Cardiac muscle cell (in vitro differentiated cells and primary cell): ENCODE data around the gene DAZAP1. TPM values are rescaled to one million over a fixed set of nuclear protein-coding genes. Genes with fewer than 3 reads are reported as not detected.

ENCODE experiments used
- DNase-seq, 2 donors: peaks; one replicate each; pipeline versions ENCODE4 v3.0.0 to v3.0.0-alpha.2; 2010 to 2017; ENCODE audit warnings: low read depth in 1 of 2, low spot score in 1 of 2
- H3K27ac ChIP-seq: fragments of 200-600 bp; sonication (generic); 2 replicates; pipeline ENCODE4 v1.5.1; 2016
- H3K27me3 ChIP-seq: fragments of 200-600 bp; sonication (generic); 2 replicates; pipeline ENCODE4 v1.6.0; 2016; ENCODE audit warnings: control low read depth
- H3K36me3 ChIP-seq: fragments of 200-600 bp; sonication (generic); 2 replicates; pipeline ENCODE4 v1.5.1; 2016; ENCODE audit warnings: control low read depth
- H3K4me1 ChIP-seq: fragments of 200-600 bp; sonication (generic); 2 replicates; pipeline ENCODE4 v1.8.1; 2017; ENCODE audit warnings: low read depth, mild to moderate bottlenecking, mixed run types
- H3K4me3 ChIP-seq: fragments of 200-600 bp; sonication (generic); 2 replicates; pipeline ENCODE4 v1.5.1; 2016; ENCODE audit warnings: mild to moderate bottlenecking
- H3K9me3 ChIP-seq: fragments of 200-600 bp; sonication (generic); 2 replicates; pipeline ENCODE4 v1.5.1; 2017; ENCODE audit warnings: low read depth, mild to moderate bottlenecking, control low read depth
- CTCF ChIP-seq: IDR thresholded peaks from 2 replicates; pipeline ENCODE4 v1.5.1; 2012; ENCODE audit warnings: low read depth, mild to moderate bottlenecking, low read length
- polyA plus RNA-seq: library from polyadenylated mRNA; unstranded; fragments of >200 nt; fragmentation: Nextera tagmentation; extraction: Ambion mirVana; gene quantifications from 2 replicates; pipeline ENCODE4 v1.2.1, GENCODE V29; 2016
- total RNA-seq: library from RNA; depleted of rRNA; stranded (reverse); fragments of >200 nt; gene quantifications from 2 replicates; pipeline ENCODE4 v1.2.3, GENCODE V29; 2016

DAZAP1 gene
- total and polyA plus RNA-seq, 2 experiments from 2014 or later: 43.0 to 112 TPM

GRCh38 chr19:1481224-1481892 is 74.0 kb downstream of the DAZAP1 start:
- Histone ChIP-seq H3K36me3 (no peaks in the 10 kb centered on the region), H3K27me3 (no peaks in the 10 kb centered on the region), H3K27ac (no peak overlapping the region), H3K4me3 (no peak overlapping the region), H3K4me1 (peaks cover 5% of the 10 kb centered on the region), H3K9me3 (no peaks in the 10 kb centered on the region)
- no peak for DNase-seq
- TF ChIP-seq CTCF: no peak

- DNase-seq: no peak
- Histone ChIP-seq H3K36me3 (no peaks in the 10 kb centered on the region), H3K27me3 (no peaks in the 10 kb centered on the region), H3K4me1 (peaks cover 5% of the 10 kb centered on the region), H3K9me3 (no peaks in the 10 kb centered on the region), H3K27ac (no peak overlapping the region), H3K4me3 (no peak overlapping the region)
- no peak for TF ChIP-seq CTCF
Observed at GRCh38 chr19:1481893-1482360, 74.5 kb downstream of the DAZAP1 start.

- TF ChIP-seq CTCF: no peak
- H3K9me3 ChIP-seq: no peaks in the 10 kb centered on the region
- no peak overlapping the region for H3K27ac ChIP-seq
- no peak overlapping the region for H3K4me3 ChIP-seq
- no peak for DNase-seq
- no peaks in the 10 kb centered on the region for H3K36me3 ChIP-seq
- no peaks in the 10 kb centered on the region for H3K27me3 ChIP-seq
- H3K4me1 ChIP-seq: peaks cover 5% of the 10 kb centered on the region
Observed at GRCh38 chr19:1482361-1483130, 75.2 kb downstream of the DAZAP1 start.

DNA sequence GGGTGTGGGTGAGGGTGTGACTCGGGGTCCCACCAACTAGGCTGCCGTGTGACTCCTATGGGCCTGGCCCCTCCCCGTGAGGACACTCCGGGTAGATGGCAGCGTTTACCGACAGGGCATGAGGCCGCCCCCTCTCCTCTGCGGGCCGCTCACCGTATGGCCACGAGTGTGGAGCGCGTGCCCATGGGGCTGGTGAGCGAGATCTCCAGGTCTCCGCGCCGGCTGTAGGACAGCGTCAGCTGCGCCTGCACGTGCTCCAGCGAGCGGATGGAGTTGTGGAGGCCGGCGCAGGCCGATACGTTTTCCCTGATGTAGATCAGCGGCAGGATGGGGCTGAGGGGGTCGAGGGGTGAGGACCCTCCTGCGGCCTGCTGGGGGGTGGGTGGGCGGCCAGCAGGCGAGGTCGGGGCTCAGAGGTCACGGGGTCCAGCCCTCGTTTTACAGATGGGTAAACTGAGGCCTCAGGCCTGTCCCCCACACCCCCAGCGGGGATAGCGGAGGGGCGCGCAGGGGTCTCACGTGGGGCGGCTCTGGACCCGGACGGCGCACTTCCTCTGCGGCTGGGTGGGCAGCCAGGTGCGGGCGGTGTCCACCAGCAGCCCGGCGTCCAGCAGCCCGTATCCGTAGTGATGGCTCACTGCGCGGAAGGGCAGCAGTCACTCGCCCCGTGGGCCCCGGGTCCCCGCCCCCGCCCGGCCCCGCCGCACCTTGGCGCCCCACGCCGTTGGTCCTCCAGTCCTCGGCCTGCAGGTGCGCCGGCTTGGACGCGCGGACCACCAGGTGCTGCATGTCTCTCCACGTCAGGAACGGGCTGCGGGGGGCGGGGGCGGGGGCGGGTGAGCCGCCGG is 76.0 kb downstream of the DAZAP1 start:
- H3K27ac ChIP-seq: no peak overlapping the region
- peaks cover 5% of the 10 kb centered on the region for H3K4me1 ChIP-seq
- no peak for TF ChIP-seq CTCF
- no peaks in the 10 kb centered on the region for H3K36me3 ChIP-seq
- no peak overlapping the region for H3K4me3 ChIP-seq
- H3K27me3 ChIP-seq: no peaks in the 10 kb centered on the region
- H3K9me3 ChIP-seq: no peaks in the 10 kb centered on the region
- no peak for DNase-seq

DNA sequence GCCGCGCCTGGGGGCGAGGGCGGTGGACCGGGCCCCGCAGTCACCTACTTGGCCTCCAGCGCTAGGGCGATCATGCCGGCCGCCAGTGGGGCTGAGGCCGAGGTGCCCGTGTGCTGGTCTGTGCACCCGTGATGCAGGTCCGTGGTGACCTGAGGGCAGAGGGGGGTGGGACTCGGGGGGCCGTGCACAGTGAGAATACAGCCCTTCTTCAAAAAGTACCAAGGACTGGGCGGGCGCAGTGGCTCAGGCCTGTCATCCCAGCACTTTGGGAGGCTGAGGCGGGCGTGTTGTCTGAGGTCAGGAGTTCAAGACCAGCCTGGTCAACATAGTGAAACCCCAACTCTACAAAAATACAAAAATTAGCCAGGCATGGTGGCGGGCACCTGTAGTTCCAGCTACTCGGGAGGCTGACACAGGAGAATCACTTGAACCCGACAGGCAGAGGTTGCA is 76.6 kb downstream of the DAZAP1 start:
- no peak for TF ChIP-seq CTCF
- H3K27me3 ChIP-seq: no peaks in the 10 kb centered on the region
- H3K36me3 ChIP-seq: no peaks in the 10 kb centered on the region
- peaks cover 5% of the 10 kb centered on the region for H3K4me1 ChIP-seq
- DNase-seq: no peak
- no peak overlapping the region for H3K4me3 ChIP-seq
- no peaks in the 10 kb centered on the region for H3K9me3 ChIP-seq
- H3K27ac ChIP-seq: no peak overlapping the region
